Mesothelial cell of epicardium (in vitro differentiated cells): ENCODE data around the gene PID1. TPM values are rescaled to one million over a fixed set of nuclear protein-coding genes. Genes with fewer than 3 reads are reported as not detected.

ENCODE experiments used
- DNase-seq, 2 experiments: peaks; one replicate each; pipeline ENCODE4 v3.0.0; 2021; ENCODE audit warnings: low spot score in 2 of 2; ENCODE audit not compliant: unreplicated experiment in 2 of 2
- H3K27ac Mint-ChIP-seq: 2 replicates; pipeline ENCODE4 v1.8.0; 2021; ENCODE audit warnings: mixed read lengths
- H3K27me3 Mint-ChIP-seq: 2 replicates; pipeline ENCODE4 v1.8.0; 2021; ENCODE audit warnings: low read depth, mixed read lengths
- H3K36me3 Mint-ChIP-seq: 2 replicates; pipeline ENCODE4 v1.8.0; 2021; ENCODE audit warnings: mixed read lengths
- H3K4me1 Mint-ChIP-seq: 2 replicates; pipeline ENCODE4 v1.8.0; 2021; ENCODE audit warnings: mixed read lengths
- H3K4me3 Mint-ChIP-seq: 2 replicates; pipeline ENCODE4 v1.8.0; 2021; ENCODE audit warnings: mild to moderate bottlenecking, moderate library complexity, mixed read lengths
- H3K9me3 Mint-ChIP-seq: 2 replicates; pipeline ENCODE4 v1.8.0; 2021; ENCODE audit warnings: mixed read lengths
- CTCF ChIP-seq: fragments of 200-600 bp; sonication (generic); IDR thresholded peaks from one replicate; pipeline ENCODE4 v1.5.0; 2021; ENCODE audit warnings: antibody characterized with exemption; ENCODE audit not compliant: unreplicated experiment
- total RNA-seq: library from RNA; stranded (reverse); gene quantifications from 3 replicates; pipeline ENCODE4 v1.2.1, GENCODE V29; 2021

The PID1 gene
- total RNA-seq, 1 donor from 2014 or later = 2.0 TPM

- H3K27ac Mint-ChIP-seq = no peak overlapping the region
- H3K36me3 Mint-ChIP-seq = no peaks in the 10 kb centered on the region
- H3K4me3 Mint-ChIP-seq = no peak overlapping the region
- TF ChIP-seq CTCF = no peak
- no peaks in the 10 kb centered on the region for H3K27me3 Mint-ChIP-seq
- H3K4me1 Mint-ChIP-seq = no peaks in the 10 kb centered on the region
- H3K9me3 Mint-ChIP-seq = peaks cover 61% of the 10 kb centered on the region
- DNase-seq = no peak
These were observed 282.3 kb downstream of the PID1 start for GRCh38 chr2:228988786-228989185.

- no peaks in the 10 kb centered on the region for H3K36me3 Mint-ChIP-seq
- no peak for DNase-seq
- no peak overlapping the region for H3K27ac Mint-ChIP-seq
- H3K4me1 Mint-ChIP-seq = no peaks in the 10 kb centered on the region
- TF ChIP-seq CTCF = no peak
- peaks cover 63% of the 10 kb centered on the region for H3K9me3 Mint-ChIP-seq
- H3K27me3 Mint-ChIP-seq = no peaks in the 10 kb centered on the region
- no peak overlapping the region for H3K4me3 Mint-ChIP-seq
These were observed 283.5 kb downstream of the PID1 start for GRCh38 chr2:228987441-228988155.

GRCh38 chr2:228986961-228987360, 284.1 kb downstream of the PID1 start:
- H3K27me3 Mint-ChIP-seq = no peaks in the 10 kb centered on the region
- H3K4me1 Mint-ChIP-seq = no peaks in the 10 kb centered on the region
- H3K36me3 Mint-ChIP-seq = no peaks in the 10 kb centered on the region
- H3K4me3 Mint-ChIP-seq = no peak overlapping the region
- peaks cover 67% of the 10 kb centered on the region for H3K9me3 Mint-ChIP-seq
- no peak overlapping the region for H3K27ac Mint-ChIP-seq
- DNase-seq = no peak
- TF ChIP-seq CTCF = no peak

- Mint-ChIP-seq H3K9me3 (peaks cover 75% of the 10 kb centered on the region), H3K27ac (no peak overlapping the region), H3K4me1 (no peaks in the 10 kb centered on the region), H3K27me3 (no peaks in the 10 kb centered on the region), H3K4me3 (no peak overlapping the region), H3K36me3 (no peaks in the 10 kb centered on the region)
- DNase-seq = no peak
- TF ChIP-seq CTCF = no peak
These were observed 287.4 kb downstream of the PID1 start for GRCh38 chr2:228983700-228984099.

GRCh38 chr2:228974169-228974568, 296.9 kb downstream of the PID1 start:
- Mint-ChIP-seq H3K36me3 (no peaks in the 10 kb centered on the region), H3K27ac (no peak overlapping the region), H3K4me3 (no peak overlapping the region), H3K4me1 (no peaks in the 10 kb centered on the region), H3K9me3 (peaks cover 28% of the 10 kb centered on the region), H3K27me3 (no peaks in the 10 kb centered on the region)
- no peak for DNase-seq
- TF ChIP-seq CTCF = no peak
